ENCODE measurements around the gene CPAMD8.

DNA sequence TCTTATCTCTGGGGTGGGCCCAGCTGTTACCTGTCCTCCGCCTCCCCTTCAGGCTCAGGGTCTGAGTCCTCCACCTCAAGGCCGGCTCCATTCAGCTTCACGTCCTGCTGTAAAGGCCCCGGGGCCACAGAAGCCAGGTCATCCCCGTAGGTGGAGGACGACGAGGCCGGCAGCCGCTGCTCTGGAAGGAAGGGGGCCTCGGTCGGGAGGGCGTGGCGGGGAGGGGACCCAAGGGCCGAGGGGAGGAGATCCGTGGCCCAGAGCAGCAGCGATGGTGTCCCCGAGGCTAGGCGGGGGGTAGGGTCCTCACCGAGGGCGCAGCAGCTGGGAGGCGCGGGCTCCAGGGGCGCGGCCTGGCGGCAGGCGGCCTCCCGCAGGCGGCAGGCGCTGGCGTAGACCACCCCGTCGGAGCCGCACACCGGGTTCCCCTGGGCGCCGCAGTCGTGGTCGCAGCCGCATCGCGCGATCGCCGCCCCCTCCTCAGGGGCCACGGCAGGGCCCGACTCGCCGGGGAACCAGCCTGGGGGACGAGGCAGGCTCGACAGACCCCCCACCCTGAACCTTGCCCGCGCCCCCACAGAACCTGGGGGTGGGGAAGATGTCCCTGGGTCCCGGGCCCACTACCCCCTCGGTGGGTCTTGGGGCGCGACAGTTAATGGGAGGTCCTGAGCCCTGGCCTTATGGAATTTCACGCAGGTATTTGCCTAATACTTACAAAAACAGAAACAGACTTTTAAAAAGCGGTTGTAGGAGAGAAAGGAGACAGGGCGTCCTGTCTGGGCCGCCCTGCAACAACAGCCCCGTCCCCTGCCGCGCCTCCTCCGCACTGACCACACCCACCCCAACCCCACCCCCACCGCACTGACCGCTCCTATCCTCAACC is 130.2 kb downstream of the CPAMD8 start:
- TF ChIP-seq POLR2A (IDR thresholded peaks at IDR 0.05), result peak; percentile 46
- TF ChIP-seq, protein P1, sequence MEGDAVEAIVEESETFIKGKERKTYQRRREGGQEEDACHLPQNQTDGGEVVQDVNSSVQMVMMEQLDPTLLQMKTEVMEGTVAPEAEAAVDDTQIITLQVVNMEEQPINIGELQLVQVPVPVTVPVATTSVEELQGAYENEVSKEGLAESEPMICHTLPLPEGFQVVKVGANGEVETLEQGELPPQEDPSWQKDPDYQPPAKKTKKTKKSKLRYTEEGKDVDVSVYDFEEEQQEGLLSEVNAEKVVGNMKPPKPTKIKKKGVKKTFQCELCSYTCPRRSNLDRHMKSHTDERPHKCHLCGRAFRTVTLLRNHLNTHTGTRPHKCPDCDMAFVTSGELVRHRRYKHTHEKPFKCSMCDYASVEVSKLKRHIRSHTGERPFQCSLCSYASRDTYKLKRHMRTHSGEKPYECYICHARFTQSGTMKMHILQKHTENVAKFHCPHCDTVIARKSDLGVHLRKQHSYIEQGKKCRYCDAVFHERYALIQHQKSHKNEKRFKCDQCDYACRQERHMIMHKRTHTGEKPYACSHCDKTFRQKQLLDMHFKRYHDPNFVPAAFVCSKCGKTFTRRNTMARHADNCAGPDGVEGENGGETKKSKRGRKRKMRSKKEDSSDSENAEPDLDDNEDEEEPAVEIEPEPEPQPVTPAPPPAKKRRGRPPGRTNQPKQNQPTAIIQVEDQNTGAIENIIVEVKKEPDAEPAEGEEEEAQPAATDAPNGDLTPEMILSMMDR (IDR thresholded peaks at IDR 0.05), result no peak
